Measurements from ENCODE around the gene PFDN5. TPM values are rescaled to one million over a fixed set of nuclear protein-coding genes. Genes with fewer than 3 reads are reported as not detected.

Gene PFDN5
- total and polyA plus RNA-seq, 2 experiments from 2014 or later: 199 to 567 TPM

DNA sequence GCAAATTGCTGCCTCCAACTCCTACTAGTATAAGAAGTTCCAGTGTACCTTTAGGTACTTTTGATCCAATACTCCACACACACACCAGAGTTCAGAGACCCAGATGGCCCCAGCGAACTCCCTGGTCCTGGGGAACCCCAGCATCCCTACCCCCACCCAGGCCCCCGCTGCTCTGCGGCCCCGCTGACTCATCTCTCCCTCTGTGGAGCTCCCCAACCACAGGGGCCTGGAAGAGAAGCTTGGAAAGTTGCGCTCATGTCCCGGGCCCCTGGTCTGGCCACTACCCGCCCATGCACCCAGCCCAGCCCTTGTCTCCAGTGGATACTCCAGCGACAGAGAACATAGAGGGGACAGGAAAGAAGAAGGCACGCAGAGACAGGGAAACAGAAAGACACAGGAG is 45.1 kb downstream of the PFDN5 start (continued):
- TF ChIP-seq, protein P1, sequence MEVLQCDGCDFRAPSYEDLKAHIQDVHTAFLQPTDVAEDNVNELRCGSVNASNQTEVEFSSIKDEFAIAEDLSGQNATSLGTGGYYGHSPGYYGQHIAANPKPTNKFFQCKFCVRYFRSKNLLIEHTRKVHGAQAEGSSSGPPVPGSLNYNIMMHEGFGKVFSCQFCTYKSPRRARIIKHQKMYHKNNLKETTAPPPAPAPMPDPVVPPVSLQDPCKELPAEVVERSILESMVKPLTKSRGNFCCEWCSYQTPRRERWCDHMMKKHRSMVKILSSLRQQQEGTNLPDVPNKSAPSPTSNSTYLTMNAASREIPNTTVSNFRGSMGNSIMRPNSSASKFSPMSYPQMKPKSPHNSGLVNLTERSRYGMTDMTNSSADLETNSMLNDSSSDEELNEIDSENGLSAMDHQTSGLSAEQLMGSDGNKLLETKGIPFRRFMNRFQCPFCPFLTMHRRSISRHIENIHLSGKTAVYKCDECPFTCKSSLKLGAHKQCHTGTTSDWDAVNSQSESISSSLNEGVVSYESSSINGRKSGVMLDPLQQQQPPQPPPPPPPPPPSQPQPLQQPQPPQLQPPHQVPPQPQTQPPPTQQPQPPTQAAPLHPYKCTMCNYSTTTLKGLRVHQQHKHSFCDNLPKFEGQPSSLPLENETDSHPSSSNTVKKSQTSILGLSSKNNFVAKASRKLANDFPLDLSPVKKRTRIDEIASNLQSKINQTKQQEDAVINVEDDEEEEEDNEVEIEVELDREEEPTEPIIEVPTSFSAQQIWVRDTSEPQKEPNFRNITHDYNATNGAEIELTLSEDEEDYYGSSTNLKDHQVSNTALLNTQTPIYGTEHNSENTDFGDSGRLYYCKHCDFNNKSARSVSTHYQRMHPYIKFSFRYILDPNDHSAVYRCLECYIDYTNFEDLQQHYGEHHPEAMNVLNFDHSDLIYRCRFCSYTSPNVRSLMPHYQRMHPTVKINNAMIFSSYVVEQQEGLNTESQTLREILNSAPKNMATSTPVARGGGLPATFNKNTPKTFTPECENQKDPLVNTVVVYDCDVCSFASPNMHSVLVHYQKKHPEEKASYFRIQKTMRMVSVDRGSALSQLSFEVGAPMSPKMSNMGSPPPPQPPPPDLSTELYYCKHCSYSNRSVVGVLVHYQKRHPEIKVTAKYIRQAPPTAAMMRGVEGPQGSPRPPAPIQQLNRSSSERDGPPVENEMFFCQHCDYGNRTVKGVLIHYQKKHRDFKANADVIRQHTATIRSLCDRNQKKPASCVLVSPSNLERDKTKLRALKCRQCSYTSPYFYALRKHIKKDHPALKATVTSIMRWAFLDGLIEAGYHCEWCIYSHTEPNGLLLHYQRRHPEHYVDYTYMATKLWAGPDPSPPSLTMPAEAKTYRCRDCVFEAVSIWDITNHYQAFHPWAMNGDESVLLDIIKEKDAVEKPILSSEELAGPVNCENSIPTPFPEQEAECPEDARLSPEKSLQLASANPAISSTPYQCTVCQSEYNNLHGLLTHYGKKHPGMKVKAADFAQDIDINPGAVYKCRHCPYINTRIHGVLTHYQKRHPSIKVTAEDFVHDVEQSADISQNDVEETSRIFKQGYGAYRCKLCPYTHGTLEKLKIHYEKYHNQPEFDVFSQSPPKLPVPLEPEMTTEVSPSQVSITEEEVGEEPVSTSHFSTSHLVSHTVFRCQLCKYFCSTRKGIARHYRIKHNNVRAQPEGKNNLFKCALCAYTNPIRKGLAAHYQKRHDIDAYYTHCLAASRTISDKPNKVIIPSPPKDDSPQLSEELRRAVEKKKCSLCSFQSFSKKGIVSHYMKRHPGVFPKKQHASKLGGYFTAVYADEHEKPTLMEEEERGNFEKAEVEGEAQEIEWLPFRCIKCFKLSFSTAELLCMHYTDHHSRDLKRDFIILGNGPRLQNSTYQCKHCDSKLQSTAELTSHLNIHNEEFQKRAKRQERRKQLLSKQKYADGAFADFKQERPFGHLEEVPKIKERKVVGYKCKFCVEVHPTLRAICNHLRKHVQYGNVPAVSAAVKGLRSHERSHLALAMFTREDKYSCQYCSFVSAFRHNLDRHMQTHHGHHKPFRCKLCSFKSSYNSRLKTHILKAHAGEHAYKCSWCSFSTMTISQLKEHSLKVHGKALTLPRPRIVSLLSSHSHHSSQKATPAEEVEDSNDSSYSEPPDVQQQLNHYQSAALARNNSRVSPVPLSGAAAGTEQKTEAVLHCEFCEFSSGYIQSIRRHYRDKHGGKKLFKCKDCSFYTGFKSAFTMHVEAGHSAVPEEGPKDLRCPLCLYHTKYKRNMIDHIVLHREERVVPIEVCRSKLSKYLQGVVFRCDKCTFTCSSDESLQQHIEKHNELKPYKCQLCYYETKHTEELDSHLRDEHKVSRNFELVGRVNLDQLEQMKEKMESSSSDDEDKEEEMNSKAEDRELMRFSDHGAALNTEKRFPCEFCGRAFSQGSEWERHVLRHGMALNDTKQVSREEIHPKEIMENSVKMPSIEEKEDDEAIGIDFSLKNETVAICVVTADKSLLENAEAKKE (CRISPR knock-in tag; IDR thresholded peaks at IDR 0.05): no peak
- TF ChIP-seq CREB1 (CRISPR knock-in tag; IDR thresholded peaks at IDR 0.05; ENCODE audit: low read depth): no peak
- TF ChIP-seq, protein P2, sequence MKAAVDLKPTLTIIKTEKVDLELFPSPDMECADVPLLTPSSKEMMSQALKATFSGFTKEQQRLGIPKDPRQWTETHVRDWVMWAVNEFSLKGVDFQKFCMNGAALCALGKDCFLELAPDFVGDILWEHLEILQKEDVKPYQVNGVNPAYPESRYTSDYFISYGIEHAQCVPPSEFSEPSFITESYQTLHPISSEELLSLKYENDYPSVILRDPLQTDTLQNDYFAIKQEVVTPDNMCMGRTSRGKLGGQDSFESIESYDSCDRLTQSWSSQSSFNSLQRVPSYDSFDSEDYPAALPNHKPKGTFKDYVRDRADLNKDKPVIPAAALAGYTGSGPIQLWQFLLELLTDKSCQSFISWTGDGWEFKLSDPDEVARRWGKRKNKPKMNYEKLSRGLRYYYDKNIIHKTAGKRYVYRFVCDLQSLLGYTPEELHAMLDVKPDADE (IDR thresholded peaks at IDR 0.05): no peak
- TF ChIP-seq POLR2AphosphoS5 (IDR thresholded peaks at IDR 0.05; ENCODE audit: low read depth): no peak
- TF ChIP-seq EZH2 (IDR thresholded peaks at IDR 0.05; ENCODE audit: low read depth, unreplicated experiment): no peak
- no peak for TF ChIP-seq STAT1 (IDR thresholded peaks at IDR 0.05; ENCODE audit: unreplicated experiment)
- no peak for TF ChIP-seq ZNF331 (CRISPR knock-in tag; IDR thresholded peaks at IDR 0.05; ENCODE audit: low read depth)
- TF ChIP-seq NANOG (IDR thresholded peaks at IDR 0.05; ENCODE audit: borderline replicate concordance): no peak
- no peak for TF ChIP-seq ZNF114 (CRISPR knock-in tag; IDR thresholded peaks at IDR 0.05)
- TF ChIP-seq EZH2phosphoT487 (IDR thresholded peaks at IDR 0.05; ENCODE audit: unreplicated experiment): no peak
- TF ChIP-seq, protein P3, sequence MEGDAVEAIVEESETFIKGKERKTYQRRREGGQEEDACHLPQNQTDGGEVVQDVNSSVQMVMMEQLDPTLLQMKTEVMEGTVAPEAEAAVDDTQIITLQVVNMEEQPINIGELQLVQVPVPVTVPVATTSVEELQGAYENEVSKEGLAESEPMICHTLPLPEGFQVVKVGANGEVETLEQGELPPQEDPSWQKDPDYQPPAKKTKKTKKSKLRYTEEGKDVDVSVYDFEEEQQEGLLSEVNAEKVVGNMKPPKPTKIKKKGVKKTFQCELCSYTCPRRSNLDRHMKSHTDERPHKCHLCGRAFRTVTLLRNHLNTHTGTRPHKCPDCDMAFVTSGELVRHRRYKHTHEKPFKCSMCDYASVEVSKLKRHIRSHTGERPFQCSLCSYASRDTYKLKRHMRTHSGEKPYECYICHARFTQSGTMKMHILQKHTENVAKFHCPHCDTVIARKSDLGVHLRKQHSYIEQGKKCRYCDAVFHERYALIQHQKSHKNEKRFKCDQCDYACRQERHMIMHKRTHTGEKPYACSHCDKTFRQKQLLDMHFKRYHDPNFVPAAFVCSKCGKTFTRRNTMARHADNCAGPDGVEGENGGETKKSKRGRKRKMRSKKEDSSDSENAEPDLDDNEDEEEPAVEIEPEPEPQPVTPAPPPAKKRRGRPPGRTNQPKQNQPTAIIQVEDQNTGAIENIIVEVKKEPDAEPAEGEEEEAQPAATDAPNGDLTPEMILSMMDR (conservative IDR thresholded peaks at IDR 0.05; ENCODE audit: low read depth in 2 of 2): no peak

All from GM23338 (cell line).